Measurements from ENCODE around the gene TMPRSS4. TPM values are rescaled to one million over a fixed set of nuclear protein-coding genes. Genes with fewer than 3 reads are reported as not detected.

TMPRSS4 gene
- total RNA-seq, 1 experiment from 2014 or later = 1.5 TPM

DNA sequence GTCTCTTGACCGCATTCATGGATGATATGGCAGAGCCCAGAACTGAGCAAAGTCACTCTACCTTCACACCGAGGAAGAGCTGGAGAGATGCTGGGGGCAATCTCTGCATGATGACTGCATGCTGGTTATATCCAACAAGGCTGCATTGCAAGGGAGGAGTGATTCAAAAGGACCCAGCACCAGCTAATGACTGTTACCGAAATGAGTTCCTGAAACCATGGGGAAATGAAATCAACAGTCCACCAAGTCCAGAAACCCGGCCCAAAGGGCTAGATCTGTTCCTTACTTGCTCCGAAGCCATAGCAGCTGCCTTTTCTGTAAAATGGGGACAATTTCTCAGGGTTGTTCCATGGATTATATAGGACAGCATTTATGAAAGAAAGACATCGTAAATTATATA, 11.1 kb downstream of the TMPRSS4 start (continued):
- TF ChIP-seq, protein P1, sequence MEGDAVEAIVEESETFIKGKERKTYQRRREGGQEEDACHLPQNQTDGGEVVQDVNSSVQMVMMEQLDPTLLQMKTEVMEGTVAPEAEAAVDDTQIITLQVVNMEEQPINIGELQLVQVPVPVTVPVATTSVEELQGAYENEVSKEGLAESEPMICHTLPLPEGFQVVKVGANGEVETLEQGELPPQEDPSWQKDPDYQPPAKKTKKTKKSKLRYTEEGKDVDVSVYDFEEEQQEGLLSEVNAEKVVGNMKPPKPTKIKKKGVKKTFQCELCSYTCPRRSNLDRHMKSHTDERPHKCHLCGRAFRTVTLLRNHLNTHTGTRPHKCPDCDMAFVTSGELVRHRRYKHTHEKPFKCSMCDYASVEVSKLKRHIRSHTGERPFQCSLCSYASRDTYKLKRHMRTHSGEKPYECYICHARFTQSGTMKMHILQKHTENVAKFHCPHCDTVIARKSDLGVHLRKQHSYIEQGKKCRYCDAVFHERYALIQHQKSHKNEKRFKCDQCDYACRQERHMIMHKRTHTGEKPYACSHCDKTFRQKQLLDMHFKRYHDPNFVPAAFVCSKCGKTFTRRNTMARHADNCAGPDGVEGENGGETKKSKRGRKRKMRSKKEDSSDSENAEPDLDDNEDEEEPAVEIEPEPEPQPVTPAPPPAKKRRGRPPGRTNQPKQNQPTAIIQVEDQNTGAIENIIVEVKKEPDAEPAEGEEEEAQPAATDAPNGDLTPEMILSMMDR (IDR thresholded peaks at IDR 0.05 in 2 of 3, conservative IDR thresholded peaks at IDR 0.05 in 1 of 3; ENCODE audit: borderline replicate concordance in 1 of 3, insufficient read depth in 1 of 3, low read depth in 2 of 3, low read length in 2 of 3) = no peak
- TF ChIP-seq RAD21 (IDR thresholded peaks at IDR 0.05; ENCODE audit: low read depth) (no peak), FOSL1 (IDR thresholded peaks at IDR 0.05; ENCODE audit: low read depth) (no peak)

DNA sequence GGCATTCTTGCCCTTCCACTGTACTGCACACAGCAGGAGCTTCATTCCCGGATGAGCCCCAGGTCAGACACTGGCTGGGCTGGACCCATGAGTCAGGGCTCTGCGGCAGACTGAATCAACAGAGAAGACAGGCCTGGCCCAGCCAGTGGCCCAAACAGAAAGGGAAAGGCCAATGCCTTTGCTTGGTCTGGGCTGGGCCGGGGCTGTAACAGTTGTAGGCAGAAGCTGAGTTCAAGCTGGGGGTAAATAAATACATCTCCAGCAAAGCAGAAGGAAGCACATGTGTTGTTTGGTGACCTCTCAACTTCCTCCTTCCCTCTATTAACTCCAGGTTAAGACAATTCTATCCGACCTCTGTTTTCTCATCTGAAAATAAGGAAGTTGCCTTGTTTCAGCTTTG, 11.7 kb downstream of the TMPRSS4 start:
- Histone ChIP-seq H3K4me2 (ENCODE audit: low read length) (no peak overlapping the region), H3K36me3 (ENCODE audit: control insufficient read depth in 1 of 2, insufficient read depth in 2 of 2, low read length in 2 of 2) (no peaks in the 10 kb centered on the region), H3K79me2 (ENCODE audit: insufficient read depth, low read length) (no peaks in the 10 kb centered on the region), H3K27ac (ENCODE audit: low read depth, low read length) (no peak overlapping the region), H3K4me3 (replicated peaks in 1 of 2; ENCODE audit: low read depth in 1 of 2, low read length in 2 of 2) (no peak overlapping the region), H3K9me2 (ENCODE audit: insufficient read depth) (no peaks in the 10 kb centered on the region), H3K27me3 (ENCODE audit: insufficient read depth, low read length) (peaks cover 3% of the 10 kb centered on the region; the same call in 1 of the 2 replicates), H3K4me1 (ENCODE audit: control insufficient read depth in 1 of 2, insufficient read depth in 2 of 2, low read length in 2 of 2) (no peaks in the 10 kb centered on the region; a peak in 1 of 4 replicates), H3K9ac (ENCODE audit: low read length) (no peak overlapping the region), H4K20me1 (ENCODE audit: insufficient read depth) (no peaks in the 10 kb centered on the region), H2AFZ (ENCODE audit: low read depth, low read length, poor library complexity, severe bottlenecking) (no peak overlapping the region), H3K9me3 (ENCODE audit: control insufficient read depth in 1 of 2, insufficient read depth in 1 of 2, low read depth in 1 of 2, low read length in 2 of 2) (no peaks in the 10 kb centered on the region; a peak in 1 of 4 replicates)
- no TSS peak for BruUV-seq (replicated peaks)
- intact Hi-C loops (cut with micrococcal nuclease) = no loop called here
- DNase-seq (ENCODE audit: low read depth, low spot score) = no peak
- ChIA-PET POLR2A (no interaction called here), RAD21 (ENCODE audit: low non-redundant PET in 1 of 2, low total read pairs in 2 of 2, uncharacterized antibody in 2 of 2, unreplicated experiment in 2 of 2) (no interaction called here), CTCF (no interaction called here)
- TF ChIP-seq POLR2AphosphoS5 (IDR thresholded peaks at IDR 0.05; ENCODE audit: low read depth, low read length) (no peak), SIN3A (IDR thresholded peaks at IDR 0.05; ENCODE audit: low read depth) (no peak), FOSL1 (IDR thresholded peaks at IDR 0.05; ENCODE audit: low read depth) (no peak), POLR2A (IDR thresholded peaks at IDR 0.05; ENCODE audit: borderline replicate concordance, extremely low read depth, insufficient read depth, insufficient read length) (no peak)
- TF ChIP-seq, protein P2, sequence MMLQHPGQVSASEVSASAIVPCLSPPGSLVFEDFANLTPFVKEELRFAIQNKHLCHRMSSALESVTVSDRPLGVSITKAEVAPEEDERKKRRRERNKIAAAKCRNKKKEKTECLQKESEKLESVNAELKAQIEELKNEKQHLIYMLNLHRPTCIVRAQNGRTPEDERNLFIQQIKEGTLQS (IDR thresholded peaks at IDR 0.05) = no peak
- TF ChIP-seq, protein P3, sequence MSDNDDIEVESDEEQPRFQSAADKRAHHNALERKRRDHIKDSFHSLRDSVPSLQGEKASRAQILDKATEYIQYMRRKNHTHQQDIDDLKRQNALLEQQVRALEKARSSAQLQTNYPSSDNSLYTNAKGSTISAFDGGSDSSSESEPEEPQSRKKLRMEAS (IDR thresholded peaks at IDR 0.05) = no peak
- no peak for ATAC-seq

All from HCT116 (cell line).